HTERT RPE-1 (cell line): Measurements from ENCODE around the gene BACH1.

Source experiments
- in situ Hi-C: fragments of 300-500 bp; cut with MboI; formaldehyde crosslinking; loops from 4 replicates; pipeline ENCODE4 v1.14.3; 2020; ENCODE audit warnings: low sequenced_read_pairs

BACH1 gene

DNA sequence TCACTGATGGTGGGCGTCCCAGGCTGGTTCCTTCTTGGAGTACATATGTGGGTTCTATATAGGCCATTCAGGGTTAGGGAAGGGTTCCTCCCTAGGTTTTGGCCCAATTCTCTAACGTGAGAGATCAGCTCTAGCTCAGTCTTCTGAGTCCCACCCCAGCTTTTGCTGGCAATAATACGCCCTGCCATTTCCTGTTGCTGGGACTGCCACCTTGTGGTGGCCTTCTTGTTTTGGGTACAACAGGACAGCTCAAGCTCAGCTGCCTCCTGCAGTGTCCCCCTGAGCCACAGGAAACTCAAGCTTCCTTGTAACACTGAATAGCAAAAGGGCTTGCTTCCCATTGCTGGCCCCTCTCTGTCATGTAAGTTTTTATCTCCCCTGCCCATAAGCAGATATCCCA, 77.8 kb downstream of the BACH1 start:
- in situ Hi-C loops, result no loop called here

GRCh38 chr21:29377266-29377665, 78.5 kb downstream of the BACH1 start:
- in situ Hi-C loops, result no loop called here

GRCh38 chr21:29378832-29379231, 80.1 kb downstream of the BACH1 start:
- in situ Hi-C loops, result no loop called here

GRCh38 chr21:29379517-29380054, 80.9 kb downstream of the BACH1 start:
- in situ Hi-C loops, result no loop called here

DNA sequence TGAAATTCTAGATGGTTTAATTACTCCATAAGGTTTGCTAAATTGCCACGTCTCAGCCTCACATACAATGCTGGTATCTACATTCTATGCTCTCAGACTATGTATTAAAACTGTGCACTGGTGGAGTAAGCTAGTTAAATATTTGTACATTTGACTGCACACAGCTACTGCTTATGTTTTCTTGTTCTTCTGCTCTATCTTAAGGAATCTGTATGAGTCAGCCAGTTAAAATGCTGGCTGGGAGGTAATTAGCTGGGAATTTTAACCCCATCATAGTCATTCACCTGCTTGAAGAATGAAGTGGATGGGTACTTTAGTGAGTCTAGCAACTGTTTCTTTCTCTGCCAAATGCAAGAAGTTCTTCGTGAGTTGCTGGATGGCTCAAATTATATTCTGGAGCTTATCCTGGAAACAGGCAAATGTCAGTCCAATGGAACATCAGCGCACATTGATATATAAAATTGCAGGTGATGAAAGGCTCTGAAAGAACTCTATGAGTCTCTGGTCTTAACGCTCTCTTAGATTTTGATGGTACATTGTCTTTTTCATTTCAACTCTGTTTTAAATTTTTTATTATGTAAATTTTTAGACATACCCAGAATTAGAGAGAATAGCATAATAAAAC, 83.4 kb downstream of the BACH1 start:
- in situ Hi-C loops, result no loop called here

DNA sequence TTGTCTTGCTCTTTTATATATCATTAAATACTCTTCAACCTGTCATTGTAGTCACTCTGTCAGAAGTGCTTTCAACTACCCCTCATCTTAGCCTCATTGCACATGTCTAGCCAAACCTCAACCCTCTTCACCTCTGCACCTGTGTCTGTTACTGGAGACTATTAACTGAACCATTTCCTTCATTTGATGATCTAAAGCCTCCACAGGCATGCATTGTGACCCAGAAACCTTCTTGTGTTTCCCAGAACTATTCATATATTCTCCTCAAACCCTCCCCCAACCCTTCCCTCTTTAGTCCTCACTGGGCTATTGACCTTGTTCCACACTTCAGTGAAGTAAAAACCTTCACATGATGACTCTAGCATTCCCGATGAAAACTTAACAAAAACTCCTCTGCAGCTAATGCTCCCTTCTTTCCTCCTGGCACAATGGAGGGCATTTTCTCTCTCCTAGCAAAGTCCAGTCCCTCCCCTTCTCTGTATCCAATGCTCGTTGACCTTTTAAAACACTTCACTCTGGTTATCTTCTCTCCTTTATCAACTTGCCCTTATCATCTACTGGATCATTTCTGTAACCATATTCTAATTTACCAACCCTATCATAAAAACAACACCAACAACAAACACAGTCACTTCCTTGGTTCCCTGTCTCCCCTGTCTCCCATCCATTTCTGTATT, 86.1 kb downstream of the BACH1 start:
- in situ Hi-C loops, result no loop called here

- in situ Hi-C loops, result no loop called here
Measured at GRCh38 chr21:29385934-29386520, 87.3 kb downstream of the BACH1 start.

DNA sequence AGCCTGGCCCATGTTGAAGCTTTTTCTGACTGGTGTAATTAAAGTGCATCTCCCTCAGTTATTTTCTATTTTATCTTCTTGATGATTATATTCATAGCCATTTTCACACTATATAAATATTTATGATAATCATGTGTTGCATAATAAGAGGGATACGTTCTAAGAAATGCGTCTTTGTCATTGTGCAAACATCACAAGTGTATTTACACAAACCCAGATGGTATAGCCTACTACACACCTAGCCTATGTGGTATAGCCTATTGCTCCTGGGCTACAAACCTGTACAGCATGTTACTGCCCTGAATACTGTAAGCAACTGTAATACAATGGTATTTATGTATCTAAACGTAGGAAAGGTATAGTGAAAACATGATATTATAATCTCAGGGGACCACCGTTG, 88.1 kb downstream of the BACH1 start:
- in situ Hi-C loops, result no loop called here

GRCh38 chr21:29387598-29387997, 88.9 kb downstream of the BACH1 start:
- in situ Hi-C loops, result no loop called here

DNA sequence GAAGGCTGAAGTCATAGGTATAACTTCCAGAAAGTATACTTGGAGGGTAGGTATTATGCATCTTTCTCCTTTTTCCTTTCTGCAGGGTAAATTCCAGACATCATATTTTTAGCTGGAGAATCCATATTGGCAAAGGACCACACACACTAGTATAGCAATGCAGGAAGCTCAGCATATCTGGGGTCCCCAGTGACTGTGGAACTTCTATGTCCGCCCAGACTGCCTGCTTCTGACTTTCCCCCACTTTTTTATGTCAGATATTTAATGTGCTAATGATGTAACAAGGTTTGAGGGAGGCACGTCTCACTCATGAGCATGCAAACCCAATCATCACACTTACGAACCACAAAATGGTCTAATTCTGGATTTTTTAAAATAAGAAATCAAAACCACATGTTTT, 90.4 kb downstream of the BACH1 start:
- in situ Hi-C loops, result no loop called here

DNA sequence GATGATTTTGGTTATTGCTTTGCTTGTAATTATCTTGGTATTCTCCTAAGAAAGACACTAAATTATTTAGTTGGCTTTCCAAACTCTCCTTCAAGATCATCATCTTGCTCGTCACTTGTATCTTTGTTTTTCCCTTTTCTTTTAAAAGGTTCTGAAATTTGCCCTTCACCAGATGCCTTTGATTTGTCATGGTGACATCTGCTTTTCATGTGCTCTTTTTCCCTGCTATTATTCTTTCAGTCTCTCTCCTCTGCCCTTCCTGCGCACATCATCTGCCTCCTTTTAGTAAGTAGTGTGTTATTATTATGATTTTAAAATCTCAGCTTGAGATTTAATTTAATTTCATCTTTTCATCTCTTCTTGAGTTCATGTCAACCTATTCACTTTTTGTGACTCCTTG, 92.1 kb downstream of the BACH1 start:
- in situ Hi-C loops, result no loop called here

DNA sequence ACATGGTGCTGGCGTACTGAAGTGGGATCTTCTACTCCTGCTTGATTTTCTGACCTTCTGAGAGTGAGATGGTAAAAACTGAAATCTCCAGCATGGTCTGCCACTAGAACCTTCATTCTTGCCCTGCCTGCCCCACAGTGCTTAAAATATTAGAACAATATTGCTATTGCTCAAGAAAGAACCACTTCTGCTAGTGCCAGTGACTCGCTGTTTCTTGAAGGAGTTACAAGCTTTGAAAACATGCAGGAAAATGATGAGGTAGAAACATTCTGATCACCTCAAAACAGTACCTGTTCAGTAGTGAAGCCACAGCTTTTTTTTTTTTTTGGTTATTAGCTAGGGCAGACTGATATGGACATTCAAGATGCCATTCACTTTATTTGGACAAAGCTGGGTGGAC, 95.3 kb downstream of the BACH1 start:
- in situ Hi-C loops, result no loop called here
